Activated CD4-positive, alpha-beta memory T cell treated with anti-CD3 and anti-CD28 coated beads for 36 hours (primary cell): ENCODE data around the gene RASA4B. TPM values are rescaled to one million over a fixed set of nuclear protein-coding genes. Genes with fewer than 3 reads are reported as not detected.
A peak's percentile ranks its signal among the peaks of the same experiment; 100 is the strongest.
"Not testable (repeated sequence)": the region's sequence is repeated elsewhere in the genome, so short reads cannot be mapped to it uniquely, and the experiment has no call there.

Source experiments
- CTCF ChIA-PET: fragments of 350-600 bp; sonication (Branson Sonifier 250); formaldehyde crosslinking; loops from one replicate; lab custom pipeline; 2021; ENCODE audit warnings: antibody characterized with exemption, inconsistent platforms; lab: Charles Lee
- POLR2A ChIA-PET: fragments of 350-600 bp; sonication (Branson Sonifier 250); formaldehyde crosslinking; loops from one replicate; lab custom pipeline; 2021; ENCODE audit warnings: antibody characterized with exemption; lab: Charles Lee
- DNase-seq: peaks from one replicate; pipeline ENCODE4 v3.0.0-alpha.2; 2020
- H3K27ac Mint-ChIP-seq: one replicate; pipeline ENCODE4 v1.8.0; 2021; ENCODE audit warnings: mixed read lengths
- H3K27me3 Mint-ChIP-seq: one replicate; pipeline ENCODE4 v1.8.0; 2021; ENCODE audit warnings: mixed read lengths
- H3K36me3 Mint-ChIP-seq: one replicate; pipeline ENCODE4 v1.8.0; 2021; ENCODE audit warnings: mixed read lengths
- H3K4me1 Mint-ChIP-seq: one replicate; pipeline ENCODE4 v1.8.0; 2021; ENCODE audit warnings: low read depth, mixed read lengths
- H3K4me3 Mint-ChIP-seq: one replicate; pipeline ENCODE4 v1.8.0; 2021; ENCODE audit warnings: mild to moderate bottlenecking, mixed read lengths
- H3K9me3 Mint-ChIP-seq: one replicate; pipeline ENCODE4 v1.8.0; 2021; ENCODE audit warnings: mixed read lengths
- intact Hi-C: fragments of 100-400 bp; cut with micrococcal nuclease; formaldehyde crosslinking; loops from one replicate; pipeline ENCODE4 v1.15.1; 2023
- total RNA-seq, 2 experiments: library from RNA; stranded (reverse); gene quantifications; one replicate each; pipeline ENCODE4 v1.2.3, GENCODE V29; 2021

Gene RASA4B
- total RNA-seq, result 10 to 100 TPM; 10.2 to 10.4 TPM

GRCh38 chr7:102517550-102518147 lies at the start of gene RASA4B:
Gene RASA4B (minus strand): TSS chr7:102517777. CDS start chr7:102517710, 67 bp downstream.
- H3K36me3 Mint-ChIP-seq, POLR2A ChIA-PET, H3K9me3 Mint-ChIP-seq, H3K27me3 Mint-ChIP-seq, intact Hi-C loops, H3K4me1 Mint-ChIP-seq, H3K4me3 Mint-ChIP-seq, H3K27ac Mint-ChIP-seq, CTCF ChIA-PET: not testable (repeated sequence)
- DNase-seq, result peak; percentile 16

- CTCF ChIA-PET, DNase-seq, H3K27ac Mint-ChIP-seq, H3K27me3 Mint-ChIP-seq, H3K4me1 Mint-ChIP-seq, H3K9me3 Mint-ChIP-seq, intact Hi-C loops, H3K4me3 Mint-ChIP-seq, POLR2A ChIA-PET, H3K36me3 Mint-ChIP-seq: not testable (repeated sequence)
Observed at GRCh38 chr7:102550808-102551422, 33.3 kb upstream of the RASA4B start, which contains the start of gene SPDYE2. Gene SPDYE2 (plus strand): TSS chr7:102551226. CDS start chr7:102553256, 2,030 bp downstream.

GRCh38 chr7:102546353-102546752 lies 28.8 kb upstream of the RASA4B start:
- POLR2A ChIA-PET, intact Hi-C loops, H3K4me3 Mint-ChIP-seq, H3K9me3 Mint-ChIP-seq, H3K27me3 Mint-ChIP-seq, CTCF ChIA-PET, H3K36me3 Mint-ChIP-seq, H3K4me1 Mint-ChIP-seq, H3K27ac Mint-ChIP-seq: not testable (repeated sequence)
- DNase-seq, result peak; percentile 10

- CTCF ChIA-PET, intact Hi-C loops, DNase-seq, H3K4me1 Mint-ChIP-seq, POLR2A ChIA-PET, H3K27ac Mint-ChIP-seq, H3K27me3 Mint-ChIP-seq, H3K9me3 Mint-ChIP-seq, H3K4me3 Mint-ChIP-seq, H3K36me3 Mint-ChIP-seq: not testable (repeated sequence)
Observed at GRCh38 chr7:102545288-102545687, 27.7 kb upstream of the RASA4B start.

- CTCF ChIA-PET, H3K9me3 Mint-ChIP-seq, H3K36me3 Mint-ChIP-seq, H3K4me3 Mint-ChIP-seq, intact Hi-C loops, DNase-seq, POLR2A ChIA-PET, H3K27ac Mint-ChIP-seq, H3K4me1 Mint-ChIP-seq, H3K27me3 Mint-ChIP-seq: not testable (repeated sequence)
Observed at GRCh38 chr7:102544372-102544771, 26.8 kb upstream of the RASA4B start.

- POLR2A ChIA-PET, H3K4me1 Mint-ChIP-seq, H3K4me3 Mint-ChIP-seq, CTCF ChIA-PET, H3K9me3 Mint-ChIP-seq, H3K27ac Mint-ChIP-seq, H3K27me3 Mint-ChIP-seq, DNase-seq, intact Hi-C loops, H3K36me3 Mint-ChIP-seq: not testable (repeated sequence)
Observed at GRCh38 chr7:102543596-102543995, 26.0 kb upstream of the RASA4B start, which contains the start of gene UPK3BL2. Gene UPK3BL2 (minus strand): TSS chr7:102543696. CDS start chr7:102543636, 60 bp downstream.

GRCh38 chr7:102542771-102543170 lies 25.2 kb upstream of the RASA4B start:
- H3K4me3 Mint-ChIP-seq, H3K9me3 Mint-ChIP-seq, H3K36me3 Mint-ChIP-seq, H3K27ac Mint-ChIP-seq, CTCF ChIA-PET, DNase-seq, intact Hi-C loops, H3K27me3 Mint-ChIP-seq, POLR2A ChIA-PET, H3K4me1 Mint-ChIP-seq: not testable (repeated sequence)

- H3K9me3 Mint-ChIP-seq, H3K27ac Mint-ChIP-seq, H3K4me1 Mint-ChIP-seq, H3K27me3 Mint-ChIP-seq, CTCF ChIA-PET, DNase-seq, H3K4me3 Mint-ChIP-seq, H3K36me3 Mint-ChIP-seq, POLR2A ChIA-PET, intact Hi-C loops: not testable (repeated sequence)
Observed at GRCh38 chr7:102542083-102542482, 24.5 kb upstream of the RASA4B start.

- POLR2A ChIA-PET, H3K9me3 Mint-ChIP-seq: not testable (repeated sequence)
Observed at GRCh38 chr7:102540604-102541003, 23.0 kb upstream of the RASA4B start.

GRCh38 chr7:102535062-102535615 lies 17.6 kb upstream of the RASA4B start:
- CTCF ChIA-PET, POLR2A ChIA-PET, H3K9me3 Mint-ChIP-seq, H3K27me3 Mint-ChIP-seq, H3K4me3 Mint-ChIP-seq, DNase-seq, H3K4me1 Mint-ChIP-seq, H3K36me3 Mint-ChIP-seq, intact Hi-C loops, H3K27ac Mint-ChIP-seq: not testable (repeated sequence)

More at GRCh38 chr7:102540604-102541003, 23.0 kb upstream of the RASA4B start:
- H3K4me3 Mint-ChIP-seq, H3K4me1 Mint-ChIP-seq, DNase-seq, CTCF ChIA-PET, H3K27me3 Mint-ChIP-seq, H3K36me3 Mint-ChIP-seq, H3K27ac Mint-ChIP-seq, intact Hi-C loops: not testable (repeated sequence)

GRCh38 chr7:102532127-102532526 lies 14.6 kb upstream of the RASA4B start:
- intact Hi-C loops, H3K27ac Mint-ChIP-seq, H3K4me3 Mint-ChIP-seq, H3K4me1 Mint-ChIP-seq, POLR2A ChIA-PET, H3K27me3 Mint-ChIP-seq, H3K9me3 Mint-ChIP-seq, H3K36me3 Mint-ChIP-seq, DNase-seq, CTCF ChIA-PET: not testable (repeated sequence)

- H3K27ac Mint-ChIP-seq, POLR2A ChIA-PET, intact Hi-C loops, DNase-seq, H3K9me3 Mint-ChIP-seq, H3K4me1 Mint-ChIP-seq, H3K4me3 Mint-ChIP-seq, H3K27me3 Mint-ChIP-seq, H3K36me3 Mint-ChIP-seq, CTCF ChIA-PET: not testable (repeated sequence)
Observed at GRCh38 chr7:102531583-102531982, 14.0 kb upstream of the RASA4B start.
